ENCODE results near the gene CSRP2.
A peak's percentile ranks its signal among the peaks of the same experiment; 100 is the strongest.

Gene CSRP2

DNA sequence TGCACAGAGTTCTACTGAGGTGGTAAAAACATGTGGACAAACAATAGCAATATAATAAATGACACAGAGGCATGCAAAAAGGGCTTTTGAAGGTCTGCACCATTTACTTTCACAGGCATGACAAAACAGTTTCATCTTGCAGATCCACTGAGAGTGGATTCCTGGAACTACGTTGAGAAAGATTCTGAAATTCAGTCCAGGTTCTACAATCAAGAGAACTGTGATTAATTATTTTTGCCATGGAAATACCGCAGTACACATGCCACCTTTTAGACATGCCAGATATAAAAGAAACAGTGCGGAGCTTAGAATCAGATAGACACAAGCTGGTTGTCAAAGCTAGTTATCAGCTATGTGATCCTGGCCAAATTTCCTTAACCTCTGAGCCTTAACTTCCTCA is 4.8 kb downstream of the CSRP2 start:
- H3K4me3 ChIP-seq (replicated peaks in 1 of 2; ENCODE audit: low read depth in 2 of 2, low read length in 2 of 2) = no peak overlapping the region
- no peak for DNase-seq (ENCODE audit: low read depth in 2 of 2)
- TF ChIP-seq, protein P1, sequence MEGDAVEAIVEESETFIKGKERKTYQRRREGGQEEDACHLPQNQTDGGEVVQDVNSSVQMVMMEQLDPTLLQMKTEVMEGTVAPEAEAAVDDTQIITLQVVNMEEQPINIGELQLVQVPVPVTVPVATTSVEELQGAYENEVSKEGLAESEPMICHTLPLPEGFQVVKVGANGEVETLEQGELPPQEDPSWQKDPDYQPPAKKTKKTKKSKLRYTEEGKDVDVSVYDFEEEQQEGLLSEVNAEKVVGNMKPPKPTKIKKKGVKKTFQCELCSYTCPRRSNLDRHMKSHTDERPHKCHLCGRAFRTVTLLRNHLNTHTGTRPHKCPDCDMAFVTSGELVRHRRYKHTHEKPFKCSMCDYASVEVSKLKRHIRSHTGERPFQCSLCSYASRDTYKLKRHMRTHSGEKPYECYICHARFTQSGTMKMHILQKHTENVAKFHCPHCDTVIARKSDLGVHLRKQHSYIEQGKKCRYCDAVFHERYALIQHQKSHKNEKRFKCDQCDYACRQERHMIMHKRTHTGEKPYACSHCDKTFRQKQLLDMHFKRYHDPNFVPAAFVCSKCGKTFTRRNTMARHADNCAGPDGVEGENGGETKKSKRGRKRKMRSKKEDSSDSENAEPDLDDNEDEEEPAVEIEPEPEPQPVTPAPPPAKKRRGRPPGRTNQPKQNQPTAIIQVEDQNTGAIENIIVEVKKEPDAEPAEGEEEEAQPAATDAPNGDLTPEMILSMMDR (IDR thresholded peaks at IDR 0.05; ENCODE audit: low read depth, low read length) = no peak

DNA sequence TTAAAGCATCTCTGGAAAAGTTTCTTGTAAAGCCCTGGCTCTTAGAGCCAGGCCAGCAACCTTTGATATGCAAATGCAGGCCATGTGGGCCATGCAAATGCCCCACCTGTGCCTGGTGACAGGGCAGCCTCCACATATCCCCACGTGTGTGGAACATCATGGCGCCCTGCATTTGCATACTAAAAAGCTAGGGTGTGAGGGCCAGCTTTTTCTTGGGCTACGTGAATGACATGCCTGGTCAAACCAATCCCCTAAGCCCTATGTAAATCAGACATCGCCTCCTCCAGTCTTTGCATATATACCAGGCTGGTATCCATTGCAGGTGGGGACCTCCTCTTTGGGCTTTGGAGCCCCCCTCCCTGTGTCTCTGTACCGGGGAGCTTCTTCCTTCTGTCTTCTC is 6.4 kb downstream of the CSRP2 start:
- no peak for DNase-seq (ENCODE audit: low read depth in 2 of 2)
- H3K4me3 ChIP-seq (replicated peaks in 1 of 2; ENCODE audit: low read depth in 2 of 2, low read length in 2 of 2) = no peak overlapping the region
- TF ChIP-seq, protein P1 (IDR thresholded peaks at IDR 0.05; ENCODE audit: low read depth, low read length) = no peak

DNA sequence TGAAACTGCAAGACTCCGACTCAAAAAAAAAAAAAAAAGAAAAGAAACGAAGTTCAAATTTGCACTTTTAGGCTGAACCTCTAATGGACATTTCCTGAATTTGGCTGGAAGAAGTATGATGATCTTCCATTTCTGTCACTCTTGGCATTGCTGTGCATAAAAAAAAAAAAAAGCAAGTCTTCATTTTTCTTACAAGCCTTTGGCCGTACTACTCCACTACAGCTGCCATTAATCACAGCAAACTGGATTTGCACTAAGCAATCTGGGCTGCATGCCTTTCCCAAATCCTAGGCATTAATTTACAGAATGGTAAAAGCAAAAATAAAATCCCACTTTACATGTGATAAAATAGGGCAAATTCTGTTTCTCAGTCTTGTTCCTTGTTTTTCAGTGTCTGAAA is 7.1 kb downstream of the CSRP2 start:
- H3K4me3 ChIP-seq (replicated peaks in 1 of 2; ENCODE audit: low read depth in 2 of 2, low read length in 2 of 2) = no peak overlapping the region
- TF ChIP-seq, protein P1 (IDR thresholded peaks at IDR 0.05; ENCODE audit: low read depth, low read length) = no peak
- DNase-seq (ENCODE audit: low read depth in 2 of 2) = peak in 1 of 2 donors; percentile 17

DNA sequence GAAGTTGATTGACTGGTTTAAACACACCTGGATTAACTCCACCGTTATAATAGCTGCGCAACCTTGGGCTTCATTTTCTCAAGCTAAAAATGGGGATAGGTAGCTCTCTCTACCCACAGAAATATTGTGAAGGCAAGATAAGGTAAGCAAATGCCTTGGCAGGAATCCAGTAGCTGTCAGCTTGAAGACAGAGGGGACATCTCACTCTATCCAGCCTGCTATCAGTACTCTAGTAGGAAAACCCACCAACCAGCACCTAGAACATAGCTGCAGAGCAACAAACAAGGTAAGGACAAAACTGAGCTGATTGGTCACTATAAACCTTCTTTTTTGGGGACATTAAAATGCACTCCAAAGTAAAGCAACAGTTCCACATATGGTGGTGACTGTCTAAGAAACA is 7.7 kb downstream of the CSRP2 start:
- TF ChIP-seq, protein P1 (IDR thresholded peaks at IDR 0.05; ENCODE audit: low read depth, low read length) = no peak
- H3K4me3 ChIP-seq (replicated peaks in 1 of 2; ENCODE audit: low read depth in 2 of 2, low read length in 2 of 2) = no peak overlapping the region
- no peak for DNase-seq (ENCODE audit: low read depth in 2 of 2)

DNA sequence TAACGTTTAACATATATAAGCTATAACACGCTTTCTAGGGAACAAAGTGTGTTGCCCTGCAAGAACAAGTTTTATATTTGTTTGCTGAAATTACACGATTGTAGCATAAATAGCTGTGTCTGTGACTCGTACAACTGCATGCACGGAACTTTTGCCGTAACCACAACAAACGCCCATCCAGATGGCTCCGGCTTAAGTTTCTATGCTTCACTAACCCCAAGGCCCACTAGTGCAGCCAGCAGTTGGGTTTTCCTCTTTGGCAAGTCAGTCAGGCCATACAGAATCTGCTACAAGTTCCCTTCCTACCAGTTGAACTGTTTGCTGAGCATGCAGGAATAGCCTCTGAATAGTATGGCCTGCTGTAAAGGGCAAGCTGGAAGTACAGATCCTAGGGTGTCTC is 12.1 kb downstream of the CSRP2 start:
- DNase-seq (ENCODE audit: low read depth in 2 of 2) = no peak
- TF ChIP-seq, protein P1 (IDR thresholded peaks at IDR 0.05; ENCODE audit: low read depth, low read length) = no peak
- no peak overlapping the region for H3K4me3 ChIP-seq (replicated peaks in 1 of 2; ENCODE audit: low read depth in 2 of 2, low read length in 2 of 2)

DNA sequence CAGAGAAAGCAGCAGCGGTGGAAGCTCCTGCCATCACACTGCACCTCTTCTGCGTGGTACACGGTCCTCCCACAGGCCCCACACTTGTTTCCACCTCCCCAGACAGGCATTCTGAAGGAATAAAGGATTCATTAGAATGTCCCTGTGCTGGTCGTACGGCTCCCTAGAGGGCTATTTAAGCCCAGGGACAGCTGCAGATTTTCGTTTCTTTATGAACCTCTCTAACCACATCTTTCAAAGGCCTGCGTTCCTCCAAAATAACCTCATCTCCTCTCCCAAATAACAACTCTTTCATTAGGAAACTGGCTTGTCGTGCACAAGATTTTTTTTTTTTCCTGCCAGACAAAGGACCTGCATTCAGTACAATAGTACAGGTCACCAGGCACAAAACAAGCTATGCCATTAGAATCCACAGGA is 12.7 kb downstream of the CSRP2 start:
- no peak for DNase-seq (ENCODE audit: low read depth in 2 of 2)
- TF ChIP-seq, protein P1 (IDR thresholded peaks at IDR 0.05; ENCODE audit: low read depth, low read length) = no peak
- H3K4me3 ChIP-seq (replicated peaks in 1 of 2; ENCODE audit: low read depth in 2 of 2, low read length in 2 of 2) = no peak overlapping the region

DNA sequence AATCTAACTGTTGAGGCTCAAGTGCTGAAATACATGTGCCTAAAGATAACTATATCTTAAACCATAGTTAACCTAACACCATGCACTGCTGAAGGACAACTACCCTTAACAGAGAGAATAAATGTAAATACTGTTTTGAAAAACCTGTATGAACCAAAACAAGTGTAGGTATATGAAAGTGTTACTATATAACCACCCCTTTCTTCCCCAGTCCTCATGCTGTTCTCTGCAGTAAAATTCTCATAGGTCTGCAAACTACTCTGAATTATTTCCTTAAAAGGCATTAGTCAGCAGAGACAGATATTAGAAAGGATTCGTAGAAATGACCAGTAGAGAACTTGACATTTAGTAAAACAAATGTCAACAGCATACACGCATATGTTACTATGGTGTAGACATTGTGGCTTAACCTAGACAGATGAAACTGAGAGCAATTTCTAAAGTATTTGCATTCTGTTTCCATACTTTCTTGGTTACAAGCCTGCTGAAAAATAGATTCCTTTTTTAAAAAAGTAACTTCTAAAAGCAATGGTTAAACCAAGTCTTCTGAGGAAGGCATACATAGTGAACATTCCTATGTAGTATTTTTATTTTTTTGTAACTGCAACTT is 13.9 kb downstream of the CSRP2 start:
- TF ChIP-seq, protein P1 (IDR thresholded peaks at IDR 0.05; ENCODE audit: low read depth, low read length) = no peak
- H3K4me3 ChIP-seq (replicated peaks in 1 of 2; ENCODE audit: low read depth in 2 of 2, low read length in 2 of 2) = no peak overlapping the region
- no peak for DNase-seq (ENCODE audit: low read depth in 2 of 2)
